ENCODE measurements around the gene DMD.

The DMD gene

DNA sequence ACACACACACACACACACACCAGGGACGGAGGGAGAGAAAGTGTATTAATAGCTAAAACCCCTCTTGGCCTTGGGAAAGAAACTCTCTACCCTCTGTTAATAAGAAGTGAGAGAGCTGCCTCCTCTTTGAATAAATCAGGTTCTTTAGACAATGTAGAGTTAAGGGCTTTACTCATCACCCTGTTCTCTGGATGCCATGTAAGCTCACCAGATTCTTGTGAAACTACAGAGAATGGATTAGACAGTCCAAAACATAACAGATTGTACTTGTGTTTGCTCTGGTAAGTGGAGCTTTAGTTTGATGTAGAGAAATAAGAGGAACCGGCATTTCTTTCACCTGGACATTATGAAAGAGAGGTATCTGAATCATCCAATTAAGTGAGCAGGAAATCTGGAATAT is 263.2 kb downstream of the DMD start:
- no peak for DNase-seq (ENCODE audit: low read depth)
- H3K4me3 ChIP-seq (ENCODE audit: low read length): no peak overlapping the region
- TF ChIP-seq, protein P1, sequence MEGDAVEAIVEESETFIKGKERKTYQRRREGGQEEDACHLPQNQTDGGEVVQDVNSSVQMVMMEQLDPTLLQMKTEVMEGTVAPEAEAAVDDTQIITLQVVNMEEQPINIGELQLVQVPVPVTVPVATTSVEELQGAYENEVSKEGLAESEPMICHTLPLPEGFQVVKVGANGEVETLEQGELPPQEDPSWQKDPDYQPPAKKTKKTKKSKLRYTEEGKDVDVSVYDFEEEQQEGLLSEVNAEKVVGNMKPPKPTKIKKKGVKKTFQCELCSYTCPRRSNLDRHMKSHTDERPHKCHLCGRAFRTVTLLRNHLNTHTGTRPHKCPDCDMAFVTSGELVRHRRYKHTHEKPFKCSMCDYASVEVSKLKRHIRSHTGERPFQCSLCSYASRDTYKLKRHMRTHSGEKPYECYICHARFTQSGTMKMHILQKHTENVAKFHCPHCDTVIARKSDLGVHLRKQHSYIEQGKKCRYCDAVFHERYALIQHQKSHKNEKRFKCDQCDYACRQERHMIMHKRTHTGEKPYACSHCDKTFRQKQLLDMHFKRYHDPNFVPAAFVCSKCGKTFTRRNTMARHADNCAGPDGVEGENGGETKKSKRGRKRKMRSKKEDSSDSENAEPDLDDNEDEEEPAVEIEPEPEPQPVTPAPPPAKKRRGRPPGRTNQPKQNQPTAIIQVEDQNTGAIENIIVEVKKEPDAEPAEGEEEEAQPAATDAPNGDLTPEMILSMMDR (IDR thresholded peaks at IDR 0.05; ENCODE audit: insufficient read depth, low read depth, low read length, missing control alignments): no peak

DNA sequence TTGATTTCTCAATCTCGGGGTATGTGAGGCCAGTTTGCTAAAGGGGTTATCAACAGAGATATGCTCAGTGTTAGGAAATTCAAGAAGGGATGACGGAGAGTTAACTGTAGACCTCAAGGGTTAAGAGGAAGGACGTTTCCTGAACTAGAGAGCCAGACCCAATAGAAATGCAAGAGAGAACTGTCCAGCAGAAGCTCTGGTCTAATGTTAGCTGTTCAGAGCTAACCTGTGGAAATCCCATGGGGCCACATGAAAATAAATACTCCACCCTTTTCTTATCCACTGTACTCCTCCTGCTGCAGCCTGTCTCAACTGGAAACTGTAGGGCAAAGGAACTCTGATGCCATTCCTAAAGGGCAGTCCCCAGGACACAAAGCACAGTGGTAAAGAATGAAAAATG is 274.3 kb downstream of the DMD start:
- no peak for DNase-seq (ENCODE audit: low read depth)
- H3K4me3 ChIP-seq (ENCODE audit: low read length): no peak overlapping the region
- TF ChIP-seq, protein P1 (IDR thresholded peaks at IDR 0.05; ENCODE audit: insufficient read depth, low read depth, low read length, missing control alignments): no peak

GRCh38 chrX:32933548-32933947 is 277.8 kb downstream of the DMD start:
- H3K4me3 ChIP-seq (ENCODE audit: low read length): no peak overlapping the region
- TF ChIP-seq, protein P1 (IDR thresholded peaks at IDR 0.05; ENCODE audit: insufficient read depth, low read depth, low read length, missing control alignments): no peak
- DNase-seq (ENCODE audit: low read depth): no peak

DNA sequence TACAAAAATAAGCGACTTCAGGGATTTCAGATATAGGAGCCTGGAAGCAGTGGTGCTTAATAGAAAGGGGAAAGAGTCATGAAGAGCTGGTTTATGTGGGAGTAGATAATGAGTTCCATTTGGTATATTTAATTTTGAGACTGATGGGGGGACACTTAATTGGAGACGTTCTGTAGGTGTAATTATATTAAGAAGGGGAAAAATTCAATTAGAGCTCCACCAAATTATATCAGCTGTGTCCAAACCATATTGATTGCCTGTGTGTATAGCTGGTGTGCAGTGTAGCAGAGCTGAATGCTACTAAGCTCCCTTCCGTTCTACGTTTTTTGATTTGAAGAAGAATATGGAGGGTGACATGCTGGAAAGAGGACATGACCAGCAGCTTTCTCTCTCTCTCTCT is 282.3 kb downstream of the DMD start:
- TF ChIP-seq, protein P1 (IDR thresholded peaks at IDR 0.05; ENCODE audit: insufficient read depth, low read depth, low read length, missing control alignments): no peak
- no peak for DNase-seq (ENCODE audit: low read depth)
- no peak overlapping the region for H3K4me3 ChIP-seq (ENCODE audit: low read length)

- DNase-seq (ENCODE audit: low read depth): no peak
- H3K4me3 ChIP-seq (ENCODE audit: low read length): no peak overlapping the region
- TF ChIP-seq, protein P1 (IDR thresholded peaks at IDR 0.05; ENCODE audit: insufficient read depth, low read depth, low read length, missing control alignments): no peak
These were observed 315.3 kb downstream of the DMD start for GRCh38 chrX:32896088-32896487.

- TF ChIP-seq, protein P1 (IDR thresholded peaks at IDR 0.05; ENCODE audit: insufficient read depth, low read depth, low read length, missing control alignments): no peak
- H3K4me3 ChIP-seq (ENCODE audit: low read length): no peak overlapping the region
- no peak for DNase-seq (ENCODE audit: low read depth)
These were observed 316.7 kb downstream of the DMD start for GRCh38 chrX:32894679-32895078.

- no peak overlapping the region for H3K4me3 ChIP-seq (ENCODE audit: low read length)
- TF ChIP-seq, protein P1 (IDR thresholded peaks at IDR 0.05; ENCODE audit: insufficient read depth, low read depth, low read length, missing control alignments): no peak
- DNase-seq (ENCODE audit: low read depth): peak; percentile 47
These were observed 317.6 kb downstream of the DMD start for GRCh38 chrX:32893751-32894150.
